CD4-positive, alpha-beta T cell (primary cell): ENCODE measurements around the gene SGF29. TPM values are rescaled to one million over a fixed set of nuclear protein-coding genes. Genes with fewer than 3 reads are reported as not detected.

Experiments used
- ATAC-seq: fragments of 200-7000 bp; cut with Tn5 transposase; one replicate; pipeline ENCODE4 v1.10.0; 2022; ENCODE audit warnings: mild to moderate bottlenecking; ENCODE audit not compliant: poor library complexity
- CTCF ChIA-PET: fragments of 350-600 bp; sonication (Branson Sonifier 250); formaldehyde crosslinking; loops from one replicate; lab custom pipeline; 2021; ENCODE audit warnings: antibody characterized with exemption, inconsistent platforms; lab: Charles Lee
- POLR2A ChIA-PET: fragments of 350-600 bp; sonication (Branson Sonifier 250); formaldehyde crosslinking; loops from one replicate; lab custom pipeline; 2021; ENCODE audit warnings: antibody characterized with exemption, inconsistent platforms; lab: Charles Lee
- DNase-seq, 14 experiments: peaks; one replicate each; pipeline ENCODE4 v3.0.0-alpha.2; 2013 to 2020; ENCODE audit warnings: mixed read lengths in 2 of 14
- H3K27ac ChIP-seq, 2 donors: one replicate each; pipeline versions ENCODE4 v1.5.1 to v1.7.0; 2013; ENCODE audit warnings: low read length in 2 of 2, low read depth in 1 of 2, mild to moderate bottlenecking in 1 of 2
- H3K27me3 ChIP-seq, 2 experiments: 1 replicate in 1 of 2; 2 replicates in 1 of 2; pipeline versions ENCODE4 v1.6.1 to v1.7.0; 2013; ENCODE audit warnings: low read length in 2 of 2, control low read depth in 1 of 2, mild to moderate bottlenecking in 1 of 2, moderate library complexity in 1 of 2; ENCODE audit not compliant: insufficient read depth in 2 of 2, control insufficient read depth in 1 of 2
- H3K36me3 ChIP-seq: one replicate; pipeline ENCODE4 v1.6.1; 2013; ENCODE audit warnings: low read length, control low read depth; ENCODE audit not compliant: insufficient read depth
- H3K4me1 ChIP-seq: one replicate; pipeline ENCODE4 v1.6.1; 2013; ENCODE audit warnings: low read length, control low read depth; ENCODE audit not compliant: insufficient read depth
- H3K4me3 ChIP-seq: one replicate; pipeline ENCODE4 v1.5.1; 2013; ENCODE audit warnings: mild to moderate bottlenecking, low read length, moderate library complexity
- H3K9me3 ChIP-seq, 2 experiments: 1 replicate in 1 of 2; 2 replicates in 1 of 2; pipeline versions ENCODE4 v1.6.1 to v1.7.0; 2013; ENCODE audit warnings: low read length in 2 of 2, mild to moderate bottlenecking in 2 of 2, control low read depth in 1 of 2, moderate library complexity in 1 of 2; ENCODE audit not compliant: control insufficient read depth in 1 of 2, insufficient read depth in 1 of 2
- H3K27ac Mint-ChIP-seq: one replicate; pipeline ENCODE4 v1.8.0; 2020; ENCODE audit warnings: mixed read lengths
- H3K27me3 Mint-ChIP-seq: one replicate; pipeline ENCODE4 v1.8.0; 2021; ENCODE audit warnings: mixed read lengths
- H3K36me3 Mint-ChIP-seq: one replicate; pipeline ENCODE4 v1.8.0; 2021; ENCODE audit warnings: low read depth, mixed read lengths
- H3K4me1 Mint-ChIP-seq: one replicate; pipeline ENCODE4 v1.8.0; 2021; ENCODE audit warnings: low read depth, mixed read lengths
- H3K4me3 Mint-ChIP-seq: one replicate; pipeline ENCODE4 v1.8.0; 2020; ENCODE audit warnings: mild to moderate bottlenecking, mixed read lengths
- H3K9me3 Mint-ChIP-seq: one replicate; pipeline ENCODE4 v1.8.0; 2020; ENCODE audit warnings: mixed read lengths
- intact Hi-C, 2 experiments: fragments of 100-400 bp; cut with DNase I in 1 of 2; cut with micrococcal nuclease in 1 of 2; formaldehyde crosslinking; loops; one replicate each; pipeline versions ENCODE4 v1.15.1 to v1.9.0; 2023 to 2025; cut with DNase I, micrococcal nuclease
- total RNA-seq, 174 experiments: library from RNA in 2 of 174; stranded (reverse) in 2 of 174; gene quantifications; one replicate each; pipeline ENCODE4 v1.2.3 and lab custom pipeline; 2021 to 2026
- TF ChIP-seq, protein P1 (sequence below): fragments of 200-600 bp; IDR thresholded peaks from one replicate; pipeline ENCODE4 v1.8.0; 2022; ENCODE audit warnings: antibody characterized with exemption, mild to moderate bottlenecking

SGF29 gene
- total RNA-seq, 2 experiments from 2014 or later, result 38.9 to 40.3 TPM

DNA sequence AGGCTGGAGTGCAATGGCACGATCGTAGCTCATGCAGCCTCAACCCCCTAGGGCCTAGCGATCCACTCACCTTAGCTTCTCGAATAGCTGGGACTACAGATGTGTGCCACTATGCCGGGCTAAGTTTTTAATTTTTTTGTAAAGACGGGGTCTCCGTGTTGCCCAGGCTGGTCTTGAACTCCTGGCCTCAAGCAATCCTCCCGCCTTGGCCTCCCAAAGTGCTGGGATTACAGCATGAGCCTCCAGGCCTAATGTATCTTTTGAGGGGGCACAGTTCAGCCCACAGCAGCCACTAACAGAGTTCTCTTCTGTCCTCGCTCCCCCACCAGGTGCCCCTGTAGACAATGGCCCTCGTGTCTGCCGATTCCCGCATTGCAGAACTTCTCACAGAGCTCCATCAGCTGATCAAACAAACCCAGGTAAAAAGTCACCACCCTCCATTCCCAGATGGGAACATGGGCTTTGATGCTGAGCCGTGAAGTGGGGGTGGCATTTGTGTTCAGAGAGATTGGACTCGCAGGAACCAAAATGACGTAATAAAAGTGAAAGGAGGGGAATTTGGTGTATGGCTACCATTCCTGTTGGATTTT, 27.1 kb downstream of the SGF29 start:
- DNase-seq (no peak), ATAC-seq (no peak)
- H3K36me3 Mint-ChIP-seq, result peaks cover 64% of the 10 kb centered on the region
- ChIA-PET CTCF (no interaction called here), POLR2A (interaction anchor here (0.6 kb wide), 2 partner anchors 13 to 46 kb away, joined by 3 read pairs; no protein-coding TSS in a partner anchor)
- peaks cover 10% of the 10 kb centered on the region for H3K4me1 Mint-ChIP-seq
- H3K27ac Mint-ChIP-seq, result no peak overlapping the region
- H3K9me3 Mint-ChIP-seq, result no peaks in the 10 kb centered on the region
- intact Hi-C loops, result no loop called here
- H3K27me3 Mint-ChIP-seq, result no peaks in the 10 kb centered on the region
- TF ChIP-seq, protein P1, sequence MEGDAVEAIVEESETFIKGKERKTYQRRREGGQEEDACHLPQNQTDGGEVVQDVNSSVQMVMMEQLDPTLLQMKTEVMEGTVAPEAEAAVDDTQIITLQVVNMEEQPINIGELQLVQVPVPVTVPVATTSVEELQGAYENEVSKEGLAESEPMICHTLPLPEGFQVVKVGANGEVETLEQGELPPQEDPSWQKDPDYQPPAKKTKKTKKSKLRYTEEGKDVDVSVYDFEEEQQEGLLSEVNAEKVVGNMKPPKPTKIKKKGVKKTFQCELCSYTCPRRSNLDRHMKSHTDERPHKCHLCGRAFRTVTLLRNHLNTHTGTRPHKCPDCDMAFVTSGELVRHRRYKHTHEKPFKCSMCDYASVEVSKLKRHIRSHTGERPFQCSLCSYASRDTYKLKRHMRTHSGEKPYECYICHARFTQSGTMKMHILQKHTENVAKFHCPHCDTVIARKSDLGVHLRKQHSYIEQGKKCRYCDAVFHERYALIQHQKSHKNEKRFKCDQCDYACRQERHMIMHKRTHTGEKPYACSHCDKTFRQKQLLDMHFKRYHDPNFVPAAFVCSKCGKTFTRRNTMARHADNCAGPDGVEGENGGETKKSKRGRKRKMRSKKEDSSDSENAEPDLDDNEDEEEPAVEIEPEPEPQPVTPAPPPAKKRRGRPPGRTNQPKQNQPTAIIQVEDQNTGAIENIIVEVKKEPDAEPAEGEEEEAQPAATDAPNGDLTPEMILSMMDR, result no peak
- Histone ChIP-seq H3K4me3 (no peak overlapping the region), H3K9me3 (no peaks in the 10 kb centered on the region), H3K27me3 (no peaks in the 10 kb centered on the region), H3K4me1 (no peaks in the 10 kb centered on the region), H3K27ac (no peak overlapping the region), H3K36me3 (peaks cover 43% of the 10 kb centered on the region)
- H3K4me3 Mint-ChIP-seq, result no peak overlapping the region

DNA sequence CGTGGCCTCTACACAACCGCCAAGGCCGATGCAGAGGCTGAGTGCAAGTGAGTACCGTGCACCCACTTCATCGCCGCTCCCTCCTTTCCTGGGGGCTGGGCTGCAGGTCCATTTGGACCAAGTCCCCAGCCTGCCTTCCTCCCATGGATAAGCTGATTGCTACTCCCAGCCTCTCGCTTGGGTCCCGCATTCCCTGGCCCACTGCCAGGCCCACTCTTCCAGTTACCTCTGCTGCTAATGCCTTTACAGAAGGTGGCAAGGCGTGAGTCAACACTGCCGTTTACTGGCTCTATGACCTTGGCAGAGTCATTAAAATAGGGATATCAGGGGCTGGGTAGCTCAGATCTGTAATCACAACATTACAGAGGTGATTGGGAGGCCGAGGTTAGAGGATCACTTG, 32.0 kb downstream of the SGF29 start:
- Mint-ChIP-seq H3K4me1 (no peaks in the 10 kb centered on the region), H3K4me3 (no peak overlapping the region), H3K27ac (no peak overlapping the region), H3K27me3 (no peaks in the 10 kb centered on the region), H3K9me3 (no peaks in the 10 kb centered on the region), H3K36me3 (peaks cover 91% of the 10 kb centered on the region)
- H3K9me3 ChIP-seq, result no peaks in the 10 kb centered on the region
- peaks cover 72% of the 10 kb centered on the region for H3K36me3 ChIP-seq
- intact Hi-C loops, result no loop called here
- TF ChIP-seq, protein P1, result no peak
- H3K4me1 ChIP-seq, result no peaks in the 10 kb centered on the region
- ATAC-seq, result no peak
- no peaks in the 10 kb centered on the region for H3K27me3 ChIP-seq
- no peak overlapping the region for H3K27ac ChIP-seq
- DNase-seq, result no peak
- ChIA-PET CTCF (no interaction called here), POLR2A (no interaction called here)
- no peak overlapping the region for H3K4me3 ChIP-seq

DNA sequence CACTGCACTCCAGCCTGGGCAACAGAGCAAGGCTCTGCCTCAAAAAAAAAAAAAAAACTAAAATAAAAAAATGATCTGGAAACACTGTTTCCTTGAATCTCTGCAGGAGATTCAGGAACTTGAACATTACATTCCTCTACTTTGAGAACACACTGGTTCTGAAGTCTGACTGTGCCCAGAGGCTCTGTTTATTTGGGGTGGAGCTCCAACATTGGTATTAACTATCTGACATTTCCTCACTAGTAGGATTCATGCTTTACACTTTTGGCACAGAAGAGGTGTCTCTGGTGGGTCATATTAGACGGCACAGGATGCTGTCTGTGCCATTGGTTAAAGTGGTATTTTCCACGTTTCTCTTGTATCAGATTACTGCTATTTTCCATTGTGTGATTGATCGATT, 32.7 kb downstream of the SGF29 start:
- no peaks in the 10 kb centered on the region for H3K27me3 Mint-ChIP-seq
- intact Hi-C loops, result no loop called here
- Histone ChIP-seq H3K27me3 (no peaks in the 10 kb centered on the region), H3K4me3 (no peak overlapping the region), H3K36me3 (peaks cover 71% of the 10 kb centered on the region), H3K4me1 (no peaks in the 10 kb centered on the region), H3K9me3 (no peaks in the 10 kb centered on the region), H3K27ac (no peak overlapping the region)
- ATAC-seq (no peak), DNase-seq (no peak)
- H3K4me3 Mint-ChIP-seq, result no peak overlapping the region
- no peaks in the 10 kb centered on the region for H3K4me1 Mint-ChIP-seq
- peaks cover 90% of the 10 kb centered on the region for H3K36me3 Mint-ChIP-seq
- CTCF ChIA-PET, result no interaction called here
- H3K27ac Mint-ChIP-seq, result no peak overlapping the region
- TF ChIP-seq, protein P1, result no peak
- POLR2A ChIA-PET, result no interaction called here
- no peaks in the 10 kb centered on the region for H3K9me3 Mint-ChIP-seq
